HG02763 (cell line): ENCODE data around the gene ALS2.
"Not testable (repeated sequence)": the region's sequence is repeated elsewhere in the genome, so short reads cannot be mapped to it uniquely, and the experiment has no call there.

Experiments used
- ATAC-seq: cut with Tn5 transposase; IDR thresholded peaks from one replicate; pipeline ENCODE4 v1.9.1; 2021; ENCODE audit warnings: mild to moderate bottlenecking, moderate library complexity; ENCODE audit not compliant: unreplicated experiment

Gene ALS2

GRCh38 chr2:201795607-201796477 lies 15.1 kb upstream of the ALS2 start:
- no peak for ATAC-seq

GRCh38 chr2:201794294-201794693 lies 13.6 kb upstream of the ALS2 start:
- ATAC-seq: no peak

GRCh38 chr2:201793631-201794030 lies 12.9 kb upstream of the ALS2 start:
- ATAC-seq: no peak

- no peak for ATAC-seq
Observed at GRCh38 chr2:201790989-201791388, 10.3 kb upstream of the ALS2 start.

- no peak for ATAC-seq
Observed at GRCh38 chr2:201790291-201790690, 9.6 kb upstream of the ALS2 start.

GRCh38 chr2:201789395-201789794 lies 8.7 kb upstream of the ALS2 start:
- ATAC-seq: no peak

GRCh38 chr2:201788371-201788770 lies 7.6 kb upstream of the ALS2 start:
- no peak for ATAC-seq

GRCh38 chr2:201786471-201786870 lies 5.7 kb upstream of the ALS2 start:
- no peak for ATAC-seq

- no peak for ATAC-seq
Observed at GRCh38 chr2:201785135-201785534, 4.4 kb upstream of the ALS2 start.

- no peak for ATAC-seq
Observed at GRCh38 chr2:201784563-201784962, 3.8 kb upstream of the ALS2 start.

GRCh38 chr2:201781557-201782051 lies 871 bp upstream of the ALS2 start:
- no peak for ATAC-seq

GRCh38 chr2:201779901-201780673 lies 646 bp downstream of the ALS2 start:
- no peak for ATAC-seq

GRCh38 chr2:201777869-201778268 lies 2.9 kb downstream of the ALS2 start:
- ATAC-seq: no peak

- ATAC-seq: no peak
Observed at GRCh38 chr2:201777043-201777442, 3.7 kb downstream of the ALS2 start.

- no peak for ATAC-seq
Observed at GRCh38 chr2:201775326-201775725, 5.4 kb downstream of the ALS2 start.

- no peak for ATAC-seq
Observed at GRCh38 chr2:201774546-201774945, 6.2 kb downstream of the ALS2 start.

- no peak for ATAC-seq
Observed at GRCh38 chr2:201773990-201774389, 6.7 kb downstream of the ALS2 start.

GRCh38 chr2:201769666-201770373 lies 10.9 kb downstream of the ALS2 start:
- ATAC-seq: no peak

GRCh38 chr2:201768918-201769317 lies 11.8 kb downstream of the ALS2 start:
- ATAC-seq: no peak

GRCh38 chr2:201765799-201766198 lies 14.9 kb downstream of the ALS2 start:
- ATAC-seq: no peak

- not testable (repeated sequence) for ATAC-seq
Observed at GRCh38 chr2:201764469-201764868, 16.3 kb downstream of the ALS2 start.
